Astrocyte (in vitro differentiated cells and primary cell): ENCODE data around the gene THSD7B. TPM values are rescaled to one million over a fixed set of nuclear protein-coding genes. Genes with fewer than 3 reads are reported as not detected.

Experiments used
- DNase-seq: peaks from one replicate; pipeline ENCODE4 v3.0.0-alpha.2; 2010; ENCODE audit warnings: low read depth
- FAIRE-seq: peaks from 2 replicates; lab custom pipeline; 2011; peaks lifted over from hg19 to GRCh38; lab: Jason Lieb, UNC
- H2AFZ ChIP-seq: 2 replicates; pipeline ENCODE4 v1.6.0; 2012; ENCODE audit warnings: low read depth, low read length, inconsistent platforms
- H3K27ac ChIP-seq: 2 replicates; pipeline ENCODE4 v1.5.1; 2011; ENCODE audit warnings: low read depth, low read length, inconsistent platforms
- H3K27me3 ChIP-seq: 2 replicates; pipeline ENCODE4 v1.6.0; 2011; ENCODE audit warnings: low read length, inconsistent platforms; ENCODE audit not compliant: insufficient read depth
- H3K36me3 ChIP-seq: 2 replicates; pipeline ENCODE4 v1.5.1; 2011; ENCODE audit warnings: low read length, inconsistent platforms; ENCODE audit not compliant: insufficient read depth
- H3K4me1 ChIP-seq: 2 replicates; pipeline ENCODE4 v1.5.1; 2011; ENCODE audit warnings: low read length, inconsistent platforms; ENCODE audit not compliant: insufficient read depth
- H3K4me2 ChIP-seq: 2 replicates; pipeline ENCODE4 v1.6.0; 2012; ENCODE audit warnings: low read length, inconsistent platforms
- H3K4me3 ChIP-seq: 2 replicates; pipeline ENCODE4 v1.5.1; 2011; ENCODE audit warnings: low read depth, mild to moderate bottlenecking, low read length, inconsistent platforms; ENCODE audit not compliant: insufficient read depth
- H3K79me2 ChIP-seq: 2 replicates; pipeline ENCODE4 v1.6.0; 2012; ENCODE audit warnings: mild to moderate bottlenecking, low read length, inconsistent platforms; ENCODE audit not compliant: insufficient read depth
- H3K9ac ChIP-seq: 2 replicates; pipeline ENCODE4 v1.6.0; 2012; ENCODE audit warnings: mild to moderate bottlenecking, low read length, inconsistent platforms
- H3K9me3 ChIP-seq: 2 replicates; pipeline ENCODE4 v1.5.1; 2012; ENCODE audit warnings: low read depth, mild to moderate bottlenecking, low read length, inconsistent platforms; ENCODE audit not compliant: insufficient read depth
- H4K20me1 ChIP-seq: 2 replicates; pipeline ENCODE4 v1.6.0; 2012; ENCODE audit warnings: low read length, inconsistent platforms; ENCODE audit not compliant: insufficient read depth
- H3K27ac Mint-ChIP-seq: one replicate; pipeline ENCODE4 v1.8.0; 2021; ENCODE audit warnings: mild to moderate bottlenecking, mixed read lengths; ENCODE audit not compliant: unreplicated experiment
- H3K27me3 Mint-ChIP-seq: one replicate; pipeline ENCODE4 v1.8.0; 2021; ENCODE audit warnings: low read depth, mixed read lengths; ENCODE audit not compliant: unreplicated experiment
- H3K36me3 Mint-ChIP-seq: one replicate; pipeline ENCODE4 v1.8.0; 2021; ENCODE audit warnings: low read depth, mixed read lengths; ENCODE audit not compliant: unreplicated experiment
- H3K4me1 Mint-ChIP-seq: one replicate; pipeline ENCODE4 v1.8.0; 2021; ENCODE audit warnings: low read depth, mixed read lengths; ENCODE audit not compliant: unreplicated experiment
- H3K4me3 Mint-ChIP-seq: one replicate; pipeline ENCODE4 v1.8.0; 2021; ENCODE audit warnings: mild to moderate bottlenecking, moderate library complexity, mixed read lengths; ENCODE audit not compliant: unreplicated experiment
- H3K9me3 Mint-ChIP-seq: one replicate; pipeline ENCODE4 v1.8.0; 2021; ENCODE audit warnings: mild to moderate bottlenecking, mixed read lengths; ENCODE audit not compliant: unreplicated experiment
- EZH2 ChIP-seq: IDR thresholded peaks from 2 replicates; pipeline ENCODE4 v1.6.1; 2012; ENCODE audit warnings: mild to moderate bottlenecking, low read length, inconsistent platforms; ENCODE audit not compliant: insufficient read depth
- total RNA-seq: library from RNA; stranded (reverse); gene quantifications from 2 replicates; pipeline ENCODE4 v1.2.1, GENCODE V29; 2021
- TF ChIP-seq, protein P1 (sequence below): IDR thresholded peaks from 2 replicates; pipeline ENCODE4 v1.5.1; 2011; ENCODE audit warnings: low read depth, mild to moderate bottlenecking, inconsistent platforms, low read length, moderate library complexity; ENCODE audit not compliant: insufficient read depth

Gene THSD7B
- total RNA-seq, 1 donor from 2014 or later = 0.18 TPM

DNA sequence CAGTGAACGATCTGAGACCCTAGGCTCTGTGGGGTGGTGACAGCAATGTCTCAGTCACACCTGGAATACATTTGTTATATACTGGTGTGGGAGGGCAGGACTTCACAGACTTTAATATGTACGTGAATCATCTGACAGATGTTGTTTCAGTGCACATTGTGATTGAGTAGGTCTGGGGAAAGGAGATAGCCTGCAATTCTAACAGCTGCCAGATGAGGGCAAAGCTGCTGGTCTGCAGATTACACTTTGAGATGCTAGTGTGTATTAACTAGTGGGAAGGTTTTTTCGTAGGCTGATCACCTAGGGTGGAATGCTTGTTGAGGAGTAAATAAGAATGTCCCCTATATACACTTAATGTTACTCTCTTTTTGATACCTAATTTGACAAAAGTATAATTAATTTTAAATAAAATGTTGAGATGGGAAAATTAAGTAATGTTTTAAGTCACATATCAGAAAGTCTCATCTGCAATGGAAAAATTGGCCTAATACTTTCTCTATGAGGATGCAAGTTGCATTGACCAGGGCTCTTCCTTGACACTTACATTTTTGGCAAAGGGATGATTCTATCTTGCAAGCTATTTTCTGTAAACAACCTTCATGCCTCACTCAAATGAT, 702.0 kb downstream of the THSD7B start:
- DNase-seq (peak; percentile 1), FAIRE-seq (peak; percentile 56)
- H3K4me3 Mint-ChIP-seq = no peak overlapping the region
- H3K9me3 ChIP-seq = no peaks in the 10 kb centered on the region
- H3K27me3 ChIP-seq = no peaks in the 10 kb centered on the region
- H3K4me1 Mint-ChIP-seq = no peaks in the 10 kb centered on the region
- H3K4me1 ChIP-seq = no peaks in the 10 kb centered on the region
- H3K79me2 ChIP-seq = no peaks in the 10 kb centered on the region
- no peaks in the 10 kb centered on the region for H4K20me1 ChIP-seq
- H3K27ac ChIP-seq = no peak overlapping the region
- H3K4me2 ChIP-seq = no peak overlapping the region
- H2AFZ ChIP-seq = no peak overlapping the region
- H3K9ac ChIP-seq = no peak overlapping the region
- no peaks in the 10 kb centered on the region for H3K36me3 ChIP-seq
- H3K27ac Mint-ChIP-seq = no peak overlapping the region
- TF ChIP-seq EZH2 = no peak
- TF ChIP-seq, protein P1, sequence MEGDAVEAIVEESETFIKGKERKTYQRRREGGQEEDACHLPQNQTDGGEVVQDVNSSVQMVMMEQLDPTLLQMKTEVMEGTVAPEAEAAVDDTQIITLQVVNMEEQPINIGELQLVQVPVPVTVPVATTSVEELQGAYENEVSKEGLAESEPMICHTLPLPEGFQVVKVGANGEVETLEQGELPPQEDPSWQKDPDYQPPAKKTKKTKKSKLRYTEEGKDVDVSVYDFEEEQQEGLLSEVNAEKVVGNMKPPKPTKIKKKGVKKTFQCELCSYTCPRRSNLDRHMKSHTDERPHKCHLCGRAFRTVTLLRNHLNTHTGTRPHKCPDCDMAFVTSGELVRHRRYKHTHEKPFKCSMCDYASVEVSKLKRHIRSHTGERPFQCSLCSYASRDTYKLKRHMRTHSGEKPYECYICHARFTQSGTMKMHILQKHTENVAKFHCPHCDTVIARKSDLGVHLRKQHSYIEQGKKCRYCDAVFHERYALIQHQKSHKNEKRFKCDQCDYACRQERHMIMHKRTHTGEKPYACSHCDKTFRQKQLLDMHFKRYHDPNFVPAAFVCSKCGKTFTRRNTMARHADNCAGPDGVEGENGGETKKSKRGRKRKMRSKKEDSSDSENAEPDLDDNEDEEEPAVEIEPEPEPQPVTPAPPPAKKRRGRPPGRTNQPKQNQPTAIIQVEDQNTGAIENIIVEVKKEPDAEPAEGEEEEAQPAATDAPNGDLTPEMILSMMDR = peak; percentile 64
- H3K27me3 Mint-ChIP-seq = no peaks in the 10 kb centered on the region
- H3K4me3 ChIP-seq = no peak overlapping the region
- H3K9me3 Mint-ChIP-seq = no peaks in the 10 kb centered on the region
- H3K36me3 Mint-ChIP-seq = no peaks in the 10 kb centered on the region

DNA sequence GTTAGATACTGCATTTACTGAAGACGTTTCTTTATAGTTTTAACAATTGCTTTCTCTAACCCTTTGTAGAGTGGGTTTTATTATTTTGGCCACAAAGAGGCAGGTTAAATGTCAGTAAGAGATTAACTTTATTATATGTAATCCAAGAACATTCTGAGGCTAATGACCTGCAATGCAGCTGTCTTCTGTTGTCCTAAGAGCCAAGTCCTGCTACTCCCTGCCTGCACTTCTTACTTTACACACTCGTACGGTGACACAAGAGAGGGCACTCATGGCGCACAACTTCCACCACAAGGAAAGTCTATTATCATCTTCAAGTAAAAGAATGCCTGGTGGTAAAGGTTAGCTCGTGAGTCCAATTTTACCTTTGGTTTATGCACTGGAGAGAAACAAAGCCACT, 727.9 kb downstream of the THSD7B start:
- Histone ChIP-seq H3K27me3 (no peaks in the 10 kb centered on the region), H2AFZ (no peak overlapping the region), H3K4me2 (no peak overlapping the region), H3K27ac (no peak overlapping the region), H3K4me1 (no peaks in the 10 kb centered on the region), H3K9ac (no peak overlapping the region), H3K9me3 (no peaks in the 10 kb centered on the region), H4K20me1 (no peaks in the 10 kb centered on the region), H3K79me2 (no peaks in the 10 kb centered on the region), H3K4me3 (no peak overlapping the region), H3K36me3 (no peaks in the 10 kb centered on the region)
- Mint-ChIP-seq H3K27ac (no peak overlapping the region), H3K27me3 (no peaks in the 10 kb centered on the region), H3K4me1 (no peaks in the 10 kb centered on the region), H3K9me3 (no peaks in the 10 kb centered on the region), H3K36me3 (no peaks in the 10 kb centered on the region), H3K4me3 (no peak overlapping the region)
- TF ChIP-seq EZH2 = no peak
- TF ChIP-seq, protein P1 = no peak
- FAIRE-seq (no peak), DNase-seq (no peak)

DNA sequence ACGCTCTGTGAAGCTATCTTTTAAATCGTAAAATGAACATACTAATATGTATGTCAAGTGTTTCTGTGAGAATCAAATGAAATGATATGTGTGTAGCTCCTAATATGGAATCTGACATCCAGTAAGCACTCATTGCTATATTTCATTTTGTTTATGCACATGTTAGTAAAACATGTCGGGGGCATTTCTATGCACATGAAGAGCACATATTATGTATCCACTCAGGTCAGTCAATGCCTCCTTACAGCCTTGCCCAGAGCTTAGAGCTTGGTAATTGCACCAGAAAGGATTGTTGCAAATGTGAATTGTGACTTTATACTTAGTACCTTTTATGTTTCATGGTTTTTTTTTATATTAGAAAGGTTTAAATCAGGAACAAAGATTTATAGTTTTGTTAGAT, 735.3 kb downstream of the THSD7B start:
- Histone ChIP-seq H4K20me1 (no peaks in the 10 kb centered on the region), H3K36me3 (no peaks in the 10 kb centered on the region), H3K4me2 (no peak overlapping the region), H3K27ac (no peak overlapping the region), H3K4me3 (no peak overlapping the region), H2AFZ (no peak overlapping the region), H3K27me3 (no peaks in the 10 kb centered on the region), H3K9me3 (no peaks in the 10 kb centered on the region), H3K4me1 (no peaks in the 10 kb centered on the region), H3K9ac (no peak overlapping the region), H3K79me2 (no peaks in the 10 kb centered on the region)
- H3K27ac Mint-ChIP-seq = no peak overlapping the region
- no peak for DNase-seq
- no peak overlapping the region for H3K4me3 Mint-ChIP-seq
- no peaks in the 10 kb centered on the region for H3K27me3 Mint-ChIP-seq
- no peak for TF ChIP-seq EZH2
- TF ChIP-seq, protein P1 = no peak
- H3K36me3 Mint-ChIP-seq = no peaks in the 10 kb centered on the region
- no peak for FAIRE-seq
- no peaks in the 10 kb centered on the region for H3K9me3 Mint-ChIP-seq
- no peaks in the 10 kb centered on the region for H3K4me1 Mint-ChIP-seq
